LoVo (cell line): Measurements from ENCODE around the gene SPAG16.
"Not testable (repeated sequence)": the region's sequence is repeated elsewhere in the genome, so short reads cannot be mapped to it uniquely, and the experiment has no call there.

Source experiments
- DNase-seq: peaks from one replicate; pipeline ENCODE4 v3.0.0-alpha.2; 2016; ENCODE audit warnings: low spot score

SPAG16 gene

DNA sequence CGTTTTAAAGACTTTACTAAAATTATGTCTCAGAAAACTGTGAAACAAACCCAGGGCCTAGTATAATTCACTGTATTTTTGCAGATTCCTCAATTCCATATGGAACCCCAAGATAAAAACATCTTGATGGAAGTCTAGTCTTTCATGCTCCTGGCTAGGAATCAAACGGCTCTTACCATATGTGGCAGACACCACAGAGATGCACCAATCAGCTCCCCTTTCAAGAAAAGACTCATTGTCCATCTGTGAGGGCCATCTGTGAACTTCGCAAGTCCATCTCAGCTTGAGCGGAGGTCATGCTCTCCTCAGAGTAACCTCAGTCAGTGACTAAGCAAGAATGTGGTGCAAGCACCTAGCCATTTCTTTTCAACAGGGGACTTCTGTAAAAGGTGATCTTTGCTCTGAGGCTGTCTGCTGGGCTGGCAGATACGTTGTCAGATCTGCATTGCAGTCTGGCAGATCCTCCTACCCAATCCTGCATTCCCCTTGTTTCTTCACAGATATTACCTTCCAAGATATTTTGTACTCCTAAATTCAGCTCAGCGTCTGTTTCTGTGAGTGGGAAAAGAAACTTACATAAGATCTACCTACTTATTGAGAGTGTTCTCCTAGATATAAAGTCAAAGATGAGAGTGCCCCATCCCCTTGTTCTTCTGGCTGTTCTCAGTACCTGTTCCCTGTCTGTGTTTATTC, 419.3 kb downstream of the SPAG16 start:
- DNase-seq = no peak

DNA sequence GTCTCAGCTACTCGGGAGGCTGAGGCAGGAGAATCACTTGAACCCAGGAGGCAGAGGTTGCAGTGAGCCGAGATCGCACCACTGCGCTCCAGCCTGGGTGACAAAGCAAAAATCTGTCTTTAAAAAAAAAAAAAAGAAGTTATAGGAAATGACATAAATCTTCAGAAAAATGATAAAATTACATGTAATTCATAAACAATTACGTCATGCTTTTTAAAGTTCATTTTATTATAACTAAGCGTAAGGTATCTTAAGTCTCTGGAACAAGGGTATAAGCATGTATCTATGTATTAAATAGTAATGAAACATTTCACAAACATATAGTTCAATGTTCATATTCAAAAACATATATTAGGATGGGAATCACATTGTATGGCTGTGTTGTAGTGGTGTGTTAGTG, 425.9 kb downstream of the SPAG16 start:
- no peak for DNase-seq

DNA sequence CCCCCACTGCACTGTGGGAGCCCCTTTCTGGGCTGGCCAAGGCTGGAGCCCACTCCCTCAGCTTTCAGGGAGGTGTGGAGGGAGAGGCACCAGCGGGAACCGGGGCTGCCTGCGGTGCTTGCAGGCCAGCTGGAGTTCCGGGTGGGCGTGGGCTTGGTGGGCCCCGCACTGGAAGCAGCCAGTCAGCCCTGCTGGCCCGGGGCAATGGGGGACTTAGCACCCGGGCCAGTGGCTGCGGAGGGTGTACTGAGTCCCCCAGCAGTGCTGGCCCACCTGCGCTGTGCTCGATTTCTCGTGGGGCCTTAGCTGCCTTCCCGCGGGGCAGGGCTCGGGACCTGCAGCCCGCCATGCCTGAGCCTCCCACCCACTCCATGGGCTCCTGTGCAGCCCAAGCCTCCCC, 434.1 kb downstream of the SPAG16 start:
- not testable (repeated sequence) for DNase-seq

DNA sequence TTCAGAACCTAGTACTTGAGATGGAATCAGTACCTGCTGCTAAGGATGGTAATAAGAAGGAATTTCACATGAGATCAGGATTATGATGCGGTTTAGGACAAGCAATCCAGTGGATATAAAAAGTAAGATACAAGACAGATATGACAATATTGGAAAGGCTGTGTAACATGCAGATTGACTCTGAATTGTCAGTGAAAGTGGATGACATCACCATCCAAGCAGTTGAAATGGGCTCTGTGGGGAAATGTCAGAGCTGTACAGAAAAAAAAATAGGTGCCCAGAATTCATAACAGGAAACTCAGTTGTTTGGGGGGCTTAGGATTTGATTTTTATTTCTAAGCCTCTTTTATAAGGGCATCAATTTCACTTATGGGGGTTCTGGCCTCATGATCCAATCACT, 438.3 kb downstream of the SPAG16 start:
- DNase-seq = no peak

DNA sequence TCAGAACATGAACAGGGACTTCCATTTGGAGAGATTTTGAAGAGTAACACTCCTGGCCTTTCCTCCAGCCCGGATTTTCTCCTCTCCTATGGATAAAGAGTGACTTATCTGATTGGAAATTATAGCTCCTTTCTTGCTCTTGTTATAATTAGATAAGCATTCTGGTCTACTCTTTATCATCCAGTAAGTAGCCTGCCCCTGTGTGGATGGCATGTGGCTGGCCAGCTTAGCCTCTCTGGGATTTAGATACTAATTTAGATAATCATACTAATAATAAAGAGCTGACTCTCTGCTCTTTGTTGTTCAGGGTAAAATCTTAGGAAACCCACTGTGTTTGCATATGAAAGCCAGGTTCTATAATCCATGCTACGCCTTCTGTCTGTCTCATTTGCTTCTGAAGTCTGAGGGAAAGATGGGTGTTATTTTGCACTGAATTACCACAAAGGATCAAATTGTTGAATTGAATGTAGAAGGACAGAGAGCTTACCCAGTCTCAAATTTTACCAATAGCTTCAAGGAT, 438.8 kb downstream of the SPAG16 start:
- DNase-seq = no peak

DNA sequence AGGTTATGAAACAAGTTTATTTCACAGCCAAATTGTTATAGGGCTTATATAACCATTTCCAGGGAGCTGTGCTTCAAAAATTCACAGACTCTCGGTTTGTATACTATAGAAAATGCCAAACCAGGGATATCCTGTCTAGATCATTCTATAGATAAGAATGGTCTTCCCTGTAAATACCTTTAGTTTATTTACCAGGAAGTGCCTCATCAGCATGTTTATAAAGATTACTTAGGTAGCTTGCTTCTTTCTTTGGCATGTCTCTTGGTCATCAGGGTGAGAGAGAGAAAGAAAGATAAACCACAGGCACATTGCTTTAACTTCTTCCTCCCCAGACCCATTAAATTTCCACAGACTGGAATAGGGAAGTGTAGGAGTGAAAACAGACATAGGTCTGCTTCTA, 439.4 kb downstream of the SPAG16 start:
- no peak for DNase-seq

DNA sequence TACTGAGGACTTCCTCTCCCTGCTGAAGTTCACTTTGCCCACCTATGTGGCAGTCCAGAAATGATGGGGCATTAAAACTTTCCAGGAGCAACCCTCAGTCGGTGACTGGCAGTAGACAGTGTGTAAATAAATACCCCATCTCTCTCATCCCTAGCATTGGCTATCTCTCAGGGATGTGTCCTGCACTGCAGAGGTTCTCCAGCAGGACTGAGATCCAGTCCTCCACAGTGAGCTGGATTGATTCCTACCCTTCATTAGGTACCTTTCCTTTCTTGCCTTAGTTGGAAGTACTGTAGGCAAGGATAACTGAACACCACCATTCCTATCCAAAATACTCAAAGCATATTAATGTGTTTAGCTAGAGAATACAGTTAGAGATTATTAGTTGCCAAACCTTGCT, 441.8 kb downstream of the SPAG16 start:
- no peak for DNase-seq

DNA sequence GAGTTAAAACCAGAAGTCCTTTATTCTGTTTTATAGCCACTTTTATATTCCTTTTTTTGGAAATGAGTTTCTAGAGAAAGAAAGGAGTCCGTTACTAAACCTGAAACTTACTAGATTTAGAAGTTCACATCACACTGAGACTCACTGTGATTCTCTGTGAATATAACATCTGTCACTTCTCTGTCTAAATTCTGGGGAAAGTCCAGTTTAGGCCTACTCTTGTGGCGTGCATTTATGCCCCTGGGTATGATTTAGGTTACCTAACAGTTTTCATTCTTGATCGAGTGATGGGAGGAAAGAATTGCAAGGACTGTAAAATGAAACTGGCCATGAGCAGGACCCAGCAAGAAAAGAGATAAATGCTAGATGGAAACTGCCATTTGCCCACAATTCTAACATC, 449.6 kb downstream of the SPAG16 start:
- no peak for DNase-seq

DNA sequence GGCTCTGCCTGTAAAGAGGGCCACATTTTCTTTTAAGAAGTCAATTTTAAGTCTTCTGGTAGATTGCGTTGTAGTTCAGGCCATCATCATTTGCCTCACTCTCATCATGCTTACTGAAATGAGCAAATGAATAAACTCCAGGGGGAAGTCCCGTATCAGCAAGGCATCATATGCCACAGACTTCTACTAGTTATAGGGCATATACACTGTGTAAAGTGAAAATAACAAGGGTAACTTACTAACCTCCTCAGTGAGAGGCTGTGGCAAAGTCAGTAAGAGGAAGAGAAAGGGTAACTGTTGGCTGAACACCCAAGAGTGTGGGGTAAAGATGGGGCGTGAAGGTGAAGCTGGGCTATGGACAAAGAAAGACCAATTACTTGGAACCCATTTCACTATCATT, 456.2 kb downstream of the SPAG16 start:
- no peak for DNase-seq

DNA sequence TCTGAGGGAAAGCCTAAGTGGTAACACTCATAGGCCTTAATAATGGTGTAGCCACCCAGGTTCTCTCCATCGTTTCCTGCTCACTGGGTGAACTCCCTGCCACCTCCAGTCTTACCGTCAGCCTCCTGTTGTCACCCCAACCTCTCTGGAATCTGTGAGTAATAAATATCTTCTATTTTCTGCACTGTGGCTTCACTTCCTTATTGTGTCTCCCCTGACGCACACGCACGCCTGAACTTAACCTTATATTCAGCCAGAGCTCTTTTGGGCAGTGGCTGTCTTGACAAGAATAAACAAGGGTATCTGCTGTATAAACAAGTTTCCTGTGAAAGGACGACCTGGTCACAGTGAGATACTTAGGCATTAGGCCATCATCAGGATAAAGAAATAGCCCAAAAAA, 467.2 kb downstream of the SPAG16 start:
- DNase-seq = no peak

DNA sequence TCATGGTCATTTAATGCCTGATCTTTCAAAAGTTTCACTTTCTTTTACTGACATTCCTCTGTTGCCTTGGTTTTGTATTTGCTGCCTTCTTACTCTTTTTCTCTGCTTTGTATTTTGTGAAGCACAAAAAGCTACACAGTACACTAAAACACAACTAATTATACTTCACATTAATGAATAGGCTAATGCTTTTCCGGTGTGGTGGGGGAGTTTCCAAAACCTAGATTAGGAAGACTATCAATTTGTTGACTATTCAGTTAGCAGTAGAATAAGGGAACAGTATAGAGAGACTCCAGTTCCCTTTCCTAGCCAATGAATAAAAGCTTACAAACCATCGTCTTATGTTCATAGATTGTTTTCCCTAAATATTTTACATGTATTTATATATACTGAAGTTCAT, 468.3 kb downstream of the SPAG16 start:
- no peak for DNase-seq

DNA sequence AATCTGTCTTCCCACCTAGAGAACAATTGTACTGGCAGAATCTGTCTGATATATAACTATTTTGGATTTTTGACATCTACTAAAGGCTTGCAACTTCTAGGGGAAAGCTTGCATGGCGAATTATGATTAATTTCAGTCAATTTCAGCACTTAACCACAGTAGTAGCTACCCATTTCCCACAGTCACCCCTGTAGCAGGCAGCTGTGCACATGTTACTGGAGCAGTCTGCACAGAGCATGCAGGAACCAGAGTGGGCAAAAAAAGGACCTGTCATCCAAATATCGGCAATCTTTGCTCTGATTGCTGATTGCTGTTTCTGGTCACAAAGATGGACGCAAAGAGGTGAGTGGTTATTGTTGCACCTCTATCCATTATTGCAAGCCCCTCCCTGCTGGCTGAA, 473.3 kb downstream of the SPAG16 start:
- DNase-seq = no peak

DNA sequence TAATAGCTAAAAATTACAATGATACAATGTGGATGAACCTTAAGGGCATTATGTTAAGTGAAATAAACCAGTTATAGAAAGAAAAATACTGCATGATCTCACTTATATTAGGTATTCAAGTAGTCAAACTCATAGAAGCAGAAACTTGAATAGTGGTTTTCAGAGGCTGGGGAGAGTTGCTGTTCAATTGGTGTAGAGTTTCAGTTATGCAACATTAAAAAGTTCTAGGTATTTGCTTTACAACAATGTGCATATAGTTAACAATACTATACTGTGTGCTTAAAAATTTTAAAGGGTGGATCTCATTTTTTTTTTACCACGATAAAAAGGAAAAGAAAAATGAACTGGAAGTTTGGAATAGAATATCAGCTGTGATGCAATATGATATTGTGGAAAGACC, 479.1 kb downstream of the SPAG16 start:
- no peak for DNase-seq

DNA sequence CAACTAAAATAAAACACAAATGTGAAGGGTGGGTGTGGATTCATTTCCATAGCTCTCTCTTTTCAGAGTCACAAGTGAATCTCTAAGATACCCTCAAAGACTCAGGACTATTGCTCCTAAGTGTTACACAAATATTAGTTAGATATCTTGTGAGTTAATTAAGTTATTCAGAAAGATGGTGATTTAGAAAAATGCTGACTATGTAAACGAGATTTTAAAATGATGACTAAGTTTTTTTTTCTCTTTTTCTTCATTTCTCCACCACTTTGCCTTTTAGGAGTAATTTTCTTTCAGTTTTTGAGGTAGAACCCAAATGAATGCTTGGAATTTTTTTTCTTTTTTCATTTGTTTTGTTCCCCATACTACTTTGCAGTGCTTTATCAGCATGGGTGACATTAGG, 479.7 kb downstream of the SPAG16 start:
- DNase-seq = no peak

DNA sequence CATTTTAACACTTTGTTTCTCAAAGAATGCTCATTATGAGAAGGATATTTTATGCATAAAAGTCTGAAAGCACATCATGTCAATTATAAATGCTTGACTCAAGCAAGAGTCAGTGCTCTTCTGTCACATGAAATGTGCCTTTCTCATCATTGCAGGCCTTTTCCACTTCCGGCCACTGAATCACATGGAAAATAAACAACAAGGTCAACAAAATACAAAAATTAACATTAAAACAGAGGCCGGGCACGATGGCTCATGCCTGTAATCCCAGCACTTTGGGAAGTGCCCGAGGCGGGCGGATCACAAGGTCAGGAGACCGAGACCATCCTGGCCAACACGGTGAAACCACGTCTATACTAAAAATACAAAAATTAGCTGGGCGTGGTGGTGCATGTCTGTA, 480.6 kb downstream of the SPAG16 start:
- no peak for DNase-seq

DNA sequence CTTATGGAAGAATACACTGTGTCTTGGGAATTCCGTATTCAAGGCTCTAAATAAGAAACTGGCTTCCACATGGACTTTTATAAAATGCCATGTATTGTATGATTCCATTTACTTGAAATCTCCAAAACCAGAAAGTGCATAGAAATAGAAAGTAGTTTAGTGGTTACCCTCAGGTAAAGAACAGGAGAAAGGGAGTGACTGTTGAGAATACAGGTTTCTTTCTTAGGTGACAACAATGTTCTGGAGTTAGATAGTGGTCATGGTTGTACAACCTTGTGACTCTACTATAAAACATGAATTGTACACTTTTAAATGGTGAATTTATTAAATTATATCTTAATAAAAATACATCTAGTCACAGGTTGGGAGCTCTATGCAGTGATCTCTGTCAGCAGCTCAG, 481.8 kb downstream of the SPAG16 start:
- DNase-seq = no peak

DNA sequence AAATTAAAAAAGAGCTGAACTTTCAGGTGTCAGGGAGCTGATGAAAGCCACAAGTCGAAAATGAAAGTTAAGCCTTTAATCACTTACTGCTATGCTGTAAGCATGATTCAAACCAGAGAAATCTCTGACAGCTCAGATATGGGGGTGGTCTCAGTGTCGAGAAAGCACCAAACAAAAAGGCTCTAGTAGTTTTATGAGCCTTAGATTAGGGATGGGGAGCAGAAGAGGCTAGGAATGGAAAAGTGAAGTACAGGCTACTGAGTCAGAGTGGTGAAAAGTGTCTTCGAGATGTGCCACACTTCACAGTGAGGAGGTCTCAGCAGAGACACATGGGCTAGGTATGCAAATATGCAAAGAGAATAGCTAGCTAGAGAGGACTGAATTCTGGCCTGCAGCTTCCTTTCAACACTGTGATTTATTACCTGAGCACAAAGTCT, 482.2 kb downstream of the SPAG16 start:
- DNase-seq = no peak

DNA sequence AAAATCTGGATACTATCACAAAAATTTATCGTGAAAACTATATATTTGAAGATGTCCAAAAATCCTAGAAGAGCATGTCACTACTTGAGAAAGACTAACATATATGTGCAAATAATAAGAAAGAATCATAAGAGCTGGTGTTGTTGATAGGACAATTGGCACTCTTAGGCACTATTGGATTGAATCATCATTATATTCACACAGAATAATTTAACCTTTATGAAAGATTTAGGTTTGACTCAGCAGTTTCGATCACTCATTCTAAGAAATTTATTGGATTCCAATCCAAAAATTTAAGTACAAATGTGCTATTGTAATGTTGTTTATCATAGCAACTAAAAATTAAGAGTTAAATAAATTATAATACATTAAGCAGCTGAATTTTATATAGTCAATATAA, 503.6 kb downstream of the SPAG16 start:
- no peak for DNase-seq

DNA sequence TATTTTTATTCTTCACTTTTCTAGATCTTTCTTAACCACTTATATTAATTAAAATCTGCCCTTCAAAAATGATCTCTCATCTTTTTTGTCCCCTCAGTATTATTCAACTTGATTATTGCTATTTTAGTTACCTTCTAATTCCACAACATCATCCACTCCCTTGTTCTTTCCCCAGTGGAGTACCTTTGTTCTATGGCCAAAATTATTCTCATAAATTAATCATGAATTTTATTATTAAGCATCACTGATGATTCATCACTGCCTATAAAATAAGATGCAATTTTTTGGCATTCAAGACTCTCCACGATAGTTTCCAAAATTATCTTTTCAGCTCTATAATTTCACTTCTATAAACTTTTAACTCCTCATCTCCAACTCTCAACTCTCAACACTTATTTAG, 505.7 kb downstream of the SPAG16 start:
- DNase-seq = no peak

DNA sequence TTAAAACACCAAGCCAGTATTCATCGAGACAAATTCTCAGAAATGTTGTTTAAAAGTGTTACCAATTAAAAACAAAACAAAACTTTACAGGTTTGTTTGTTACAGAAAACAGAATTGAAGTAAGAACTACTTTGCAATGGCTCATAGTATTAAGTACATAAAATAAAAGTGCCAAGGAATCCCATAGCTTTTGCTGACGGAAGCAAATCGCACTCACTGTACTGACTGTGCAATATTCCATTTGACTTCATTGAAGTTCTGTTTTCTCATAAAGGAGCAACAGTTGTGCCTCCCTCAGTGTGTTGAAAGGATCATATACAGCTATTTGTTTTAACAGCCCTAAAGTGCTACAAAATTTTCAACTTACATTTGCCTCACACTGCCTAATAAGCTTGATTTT, 507.8 kb downstream of the SPAG16 start:
- DNase-seq = no peak

DNA sequence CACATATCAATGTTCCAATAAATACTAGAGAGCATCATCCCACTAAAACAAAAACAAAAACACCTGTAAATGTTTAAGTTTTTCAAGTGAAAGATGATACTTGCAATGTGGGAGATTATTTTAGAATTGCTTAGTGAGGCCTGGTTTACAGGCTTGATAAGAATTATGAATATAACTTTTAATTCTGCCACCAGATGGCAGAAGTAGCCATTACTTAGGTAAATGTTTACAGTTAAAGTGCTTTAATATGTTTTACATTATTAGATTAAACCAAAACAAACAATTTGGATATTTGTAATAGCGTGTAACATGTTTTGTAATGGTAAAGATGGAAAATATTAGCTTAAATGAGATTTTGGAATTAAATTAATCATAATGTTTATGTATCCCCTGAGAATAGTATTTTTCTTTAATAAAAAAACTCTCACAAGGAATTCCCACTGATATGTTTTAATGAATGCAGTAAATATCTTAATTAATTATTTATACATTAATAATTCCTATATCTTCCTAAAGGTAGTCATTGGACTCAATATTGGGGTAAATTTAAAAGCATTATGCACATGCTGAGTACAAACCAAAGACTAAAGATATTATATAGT, 522.0 kb downstream of the SPAG16 start:
- peak; percentile 18 for DNase-seq

DNA sequence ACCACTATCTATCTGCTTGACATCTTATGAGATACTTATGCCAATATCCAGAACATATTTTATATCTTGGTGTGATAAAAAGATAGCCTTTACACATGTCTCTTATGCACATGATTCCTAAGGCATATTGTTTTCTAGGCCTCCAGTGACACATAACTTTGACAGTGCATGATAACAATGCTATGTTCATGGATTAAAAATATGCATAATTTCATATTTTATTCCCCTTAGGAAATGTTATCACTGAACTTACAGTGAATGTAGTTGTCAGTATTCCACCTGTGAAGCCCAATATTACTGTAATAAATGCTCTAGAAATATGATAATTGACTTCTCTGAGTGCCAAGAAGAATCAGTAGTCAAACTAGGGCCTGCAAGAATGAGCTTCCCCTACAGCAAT, 532.3 kb downstream of the SPAG16 start:
- DNase-seq = no peak

DNA sequence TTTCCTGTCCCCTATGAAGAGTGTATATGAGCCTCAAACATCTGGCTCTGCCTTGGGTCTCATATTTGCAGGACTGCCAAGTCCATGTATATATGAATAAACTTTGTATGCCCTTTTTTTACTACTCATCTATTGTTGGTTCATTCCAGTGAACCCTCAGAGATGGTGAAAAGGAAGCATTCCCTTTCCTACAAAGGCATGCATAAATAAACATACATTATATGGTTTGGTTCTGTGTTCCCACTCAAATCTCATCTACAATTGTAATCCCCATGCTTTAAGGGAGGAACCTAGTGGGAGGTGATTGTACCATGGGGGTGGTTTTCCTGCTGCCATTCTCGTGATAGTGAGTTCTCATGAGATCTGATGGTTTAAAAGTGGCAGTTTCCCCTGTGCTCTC, 534.2 kb downstream of the SPAG16 start:
- no peak for DNase-seq

DNA sequence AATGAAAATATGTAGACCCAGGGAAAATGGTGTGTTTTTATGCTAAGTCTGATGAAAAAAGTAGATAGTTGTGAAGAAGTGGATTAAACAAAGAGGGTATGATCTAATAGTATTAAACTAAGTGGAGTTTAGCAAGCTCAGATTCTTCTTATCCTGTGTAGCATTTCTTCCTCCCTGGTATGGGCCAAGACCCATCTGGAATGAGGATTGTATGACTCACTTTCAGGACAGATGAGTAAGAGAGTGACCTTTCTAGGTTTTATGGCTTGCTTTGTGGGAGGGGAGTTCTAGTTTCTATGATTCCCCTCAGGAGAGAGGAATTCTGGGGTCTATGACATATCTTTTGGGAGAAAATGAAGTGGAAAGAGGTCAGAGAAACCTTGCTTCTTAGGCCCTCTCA, 550.1 kb downstream of the SPAG16 start:
- no peak for DNase-seq
